K562 (cell line): ENCODE measurements around the gene PTHLH. TPM values are rescaled to one million over a fixed set of nuclear protein-coding genes. Genes with fewer than 3 reads are reported as not detected.

Experiments
- ATAC-seq: fragments of 200-7000 bp; cut with Tn5 transposase; 3 replicates; pipeline ENCODE4 v1.9.1; 2020; ENCODE audit warnings: moderate library complexity
- BruUV-seq: library from RNA; stranded (reverse); fragments of 400-500 nt; replicated peaks from 2 replicates; lab custom pipeline; 2021; lab: Mats Ljungman, UMichigan
- CTCF ChIA-PET: fragments of 300-600 bp; formaldehyde crosslinking; extraction: SDS; loops from one replicate; lab custom pipeline; 2021; ENCODE audit warnings: low intra/inter-chr PET ratio; lab: Yijun Ruan, JAX
- POLR2A ChIA-PET: fragments of 300-600, 350-650 bp; sonication (Branson Sonifier 250); formaldehyde crosslinking; extraction: SDS; loops from one replicate; lab custom pipeline; 2021; ENCODE audit warnings: antibody characterized with exemption, inconsistent platforms; lab: Yijun Ruan, JAX
- DNase-seq, 4 experiments: peaks; one replicate each; pipeline versions ENCODE4 v3.0.0 to v3.0.0-alpha.2; 2011 to 2018; ENCODE audit warnings: low spot score in 3 of 4, mixed read lengths in 3 of 4; ENCODE audit errors: extremely low read depth in 1 of 4
- FAIRE-seq: peaks from 2 replicates; lab custom pipeline; 2011; peaks lifted over from hg19 to GRCh38; lab: Jason Lieb, UNC
- H2AFZ ChIP-seq: 2 replicates; pipeline ENCODE4 v1.6.0; 2011; ENCODE audit warnings: low read depth, low read length, control low read depth, inconsistent platforms
- H3K27ac ChIP-seq: fragments of 200-600 bp; 3 replicates; pipeline ENCODE4 v1.8.0; 2011; ENCODE audit warnings: low read depth, mild to moderate bottlenecking, control low read depth, inconsistent platforms, low read length, moderate library complexity, mixed read lengths; ENCODE audit errors: extremely low read depth
- H3K27me3 ChIP-seq, 2 experiments: fragments of 300-600 bp in 1 of 2; 2 replicates in 1 of 2; 3 replicates in 1 of 2; pipeline versions ENCODE4 v1.6.0 to v1.8.0; 2011; ENCODE audit warnings: inconsistent platforms in 2 of 2, low read length in 2 of 2, mild to moderate bottlenecking in 1 of 2, mixed read lengths in 1 of 2, moderate library complexity in 1 of 2; ENCODE audit not compliant: control insufficient read depth in 2 of 2, insufficient read depth in 2 of 2
- H3K36me3 ChIP-seq: fragments of 300-600 bp; 3 replicates; pipeline ENCODE4 v1.8.0; 2011; ENCODE audit warnings: mild to moderate bottlenecking, low read length, inconsistent platforms; ENCODE audit not compliant: control insufficient read depth, insufficient read depth
- H3K4me1 ChIP-seq, 2 experiments: fragments of 200-600 bp in 1 of 2; replicated peaks in 1 of 2; 2 replicates in 1 of 2; 3 replicates in 1 of 2; pipeline versions ENCODE4 v1.5.1 to v1.8.0; 2011; ENCODE audit warnings: inconsistent platforms in 2 of 2, low read length in 2 of 2, mild to moderate bottlenecking in 1 of 2, mixed read lengths in 1 of 2, moderate library complexity in 1 of 2; ENCODE audit not compliant: control insufficient read depth in 2 of 2, insufficient read depth in 2 of 2
- H3K4me2 ChIP-seq: 2 replicates; pipeline ENCODE4 v1.6.1; 2011; ENCODE audit warnings: low read length, control low read depth, inconsistent platforms, mixed read lengths; ENCODE audit not compliant: insufficient read depth
- H3K4me3 ChIP-seq: fragments of 200-600 bp; sonication (generic), shearing (Covaris generic); 2 replicates; pipeline ENCODE4 v1.5.1; 2016; ENCODE audit warnings: control low read depth, inconsistent platforms
- H3K79me2 ChIP-seq: fragments of 200-600 bp; 3 replicates; pipeline ENCODE4 v1.8.0; 2011; ENCODE audit warnings: low read length, inconsistent platforms; ENCODE audit not compliant: control insufficient read depth, insufficient read depth
- H3K9ac ChIP-seq, 2 experiments: 2 replicates each; pipeline versions ENCODE4 v1.6.0 to v1.6.1; 2011; ENCODE audit warnings: low read depth in 2 of 2, low read length in 2 of 2, control low read depth in 1 of 2, inconsistent platforms in 1 of 2, mild to moderate bottlenecking in 1 of 2, mixed read lengths in 1 of 2; ENCODE audit not compliant: insufficient read depth in 1 of 2
- H3K9me1 ChIP-seq: one replicate; pipeline ENCODE4 v1.6.0; 2011; ENCODE audit warnings: inconsistent platforms, mild to moderate bottlenecking, low read length, moderate library complexity; ENCODE audit not compliant: control insufficient read depth, insufficient read depth
- H3K9me3 ChIP-seq: replicated peaks from 2 replicates; pipeline ENCODE4 v1.5.1; 2011; ENCODE audit warnings: low read depth, low read length, inconsistent platforms; ENCODE audit not compliant: control insufficient read depth, insufficient read depth
- H4K20me1 ChIP-seq: replicated peaks from 2 replicates; pipeline ENCODE4 v1.6.1; 2011; ENCODE audit warnings: low read length, inconsistent platforms, mixed read lengths; ENCODE audit not compliant: control insufficient read depth, insufficient read depth
- CC2D1A ChIP-seq: fragments of 450-650 bp; IDR thresholded peaks from 2 replicates; pipeline ENCODE4 v1.6.1; 2017; ENCODE audit warnings: mild to moderate bottlenecking
- CXXC5 ChIP-seq: fragments of 250-450 bp; sonication (Bioruptor Pico); IDR thresholded peaks from 2 replicates; pipeline ENCODE4 v1.8.0; 2022; ENCODE audit warnings: inconsistent platforms, mild to moderate bottlenecking, moderate library complexity
- DPF2 ChIP-seq: fragments of 450-650 bp; IDR thresholded peaks from 2 replicates; pipeline ENCODE4 v1.6.1; 2016
- GABPB2 ChIP-seq: fragments of 250-450 bp; sonication (Bioruptor Pico); conservative IDR thresholded peaks from 2 replicates; pipeline ENCODE4 v1.5.1; 2021; ENCODE audit warnings: mild to moderate bottlenecking
- GATAD2B ChIP-seq: fragments of 450-650 bp; IDR thresholded peaks from 2 replicates; pipeline ENCODE4 v1.6.1; 2017; ENCODE audit warnings: mild to moderate bottlenecking, borderline replicate concordance
- IRF1 ChIP-seq: sonication (generic); formaldehyde crosslinking; IDR thresholded peaks from 2 replicates; pipeline ENCODE4 v1.8.0; 2022; ENCODE audit warnings: missing genetic modification reagents, mild to moderate bottlenecking, borderline replicate concordance
- PREB ChIP-seq: sonication (generic); formaldehyde crosslinking; IDR thresholded peaks from 2 replicates; pipeline ENCODE4 v1.8.1; 2023; ENCODE audit warnings: mild to moderate bottlenecking, missing genetic modification reagents
- RCOR1 ChIP-seq, 2 experiments: IDR thresholded peaks; 2 replicates each; pipeline ENCODE4 v1.6.1; 2012; ENCODE audit warnings: low read depth in 2 of 2, low read length in 2 of 2, borderline replicate concordance in 1 of 2, improper control_type of control experiment in 1 of 2
- SP2 ChIP-seq: IDR thresholded peaks from 2 replicates; pipeline ENCODE4 v1.6.1; 2011; ENCODE audit warnings: mild to moderate bottlenecking, low read depth, low read length, moderate library complexity; ENCODE audit not compliant: poor library complexity, severe bottlenecking; ENCODE audit errors: extremely low read depth
- U2AF2 ChIP-seq: fragments of 200-400 bp; formaldehyde crosslinking; optimal IDR thresholded peaks from 2 replicates; pipeline ENCODE3; 2017; ENCODE audit warnings: low read depth, mild to moderate bottlenecking, low read length
- ZFP1 ChIP-seq: fragments of 450-650 bp; formaldehyde crosslinking; IDR thresholded peaks from 2 replicates; pipeline ENCODE4 v1.4.0; 2020; ENCODE audit warnings: mild to moderate bottlenecking, mixed read lengths
- ZNF41 ChIP-seq: fragments of 250-450 bp; sonication (Bioruptor Pico); conservative IDR thresholded peaks from 2 replicates; pipeline ENCODE4 v1.4.0; 2020; ENCODE audit warnings: mild to moderate bottlenecking
- ZNF436 ChIP-seq: fragments of 250-450, 450-650 bp; sonication (Bioruptor Pico); formaldehyde crosslinking; IDR thresholded peaks from 2 replicates; pipeline ENCODE4 v1.7.0; 2020; ENCODE audit warnings: mild to moderate bottlenecking
- WGBS: fragments of 100-300 bp; shearing (Covaris generic); methylation state at CpG from one replicate; pipeline ENCODE4 v1.1.6; 2016; ENCODE audit warnings: low coverage, mixed read lengths; ENCODE audit not compliant: insufficient coverage; ENCODE audit errors: missing lambda C conversion rate; 5-methylcytosine and 5-hydroxymethylcytosine counted together
- in situ Hi-C: fragments of 300-500 bp; cut with MboI; formaldehyde crosslinking; loops from 4 replicates; pipeline ENCODE4 v1.15.0; 2018; ENCODE audit warnings: inconsistent platforms, mixed read lengths
- intact Hi-C: fragments of 100-400 bp; cut with micrococcal nuclease; formaldehyde crosslinking; loops from 2 replicates; pipeline ENCODE4 v1.14.2; 2022
- polyA plus RNA-seq, 8 experiments: library from polyadenylated mRNA; depleted of rRNA in 4 of 8; stranded (reverse) in 5 of 8; unstranded in 3 of 8; fragments of >200 nt; fragmentation: Nextera tagmentation in 2 of 8; fragmentation: Illumina TruSeq in 1 of 8; extraction: Ambion mirVana in 2 of 8; extraction: Trizol in 1 of 8; gene quantifications; 2 replicates each; pipeline versions ENCODE4 v1.2.1 to v1.2.3, GENCODE V29; 2011 to 2014; ENCODE audit warnings: inconsistent platforms in 1 of 8, missing spikeins in 1 of 8
- total RNA-seq, 7 experiments: library from RNA; depleted of rRNA in 6 of 7; stranded (reverse); fragments of >200 nt in 6 of 7; fragmentation: Illumina TruSeq in 2 of 7; extraction: Trizol in 2 of 7; gene quantifications; 2 replicates each; pipeline versions ENCODE4 v1.2.1 to v1.2.3, GENCODE V29; 2011 to 2021; ENCODE audit warnings: low replicate concordance in 1 of 7

PTHLH gene
- total and polyA plus RNA-seq, 9 of the 15 experiments (the other 6 are each of a cell fraction or from before 2014, with no cell fraction given): 0.14 to 2.5 (median 0.74) TPM

GRCh38 chr12:27913999-27914614 is 58.4 kb downstream of the PTHLH start (continued):
- no peak for TF ChIP-seq SP2
- no peak for TF ChIP-seq RCOR1 (IDR thresholded peaks at IDR 0.05; ENCODE audit: borderline replicate concordance in 1 of 2, low read depth in 2 of 2, low read length in 2 of 2)

GRCh38 chr12:27911397-27911796 is 61.1 kb downstream of the PTHLH start:
- in situ Hi-C loops: no loop called here
- no peak for TF ChIP-seq ZNF41 (CRISPR knock-in tag)
- no peak for TF ChIP-seq CXXC5 (CRISPR knock-in tag)
- no peak for TF ChIP-seq CC2D1A
- no peak for TF ChIP-seq IRF1 (CRISPR knock-in tag)
- TF ChIP-seq PREB (CRISPR knock-in tag): no peak
- no peak for TF ChIP-seq GABPB2 (CRISPR knock-in tag)
- no peak for TF ChIP-seq GATAD2B
- no peak for TF ChIP-seq U2AF2
- TF ChIP-seq DPF2: no peak
- TF ChIP-seq ZFP1 (CRISPR knock-in tag): no peak
- no peak for TF ChIP-seq ZNF436 (CRISPR knock-in tag)
- BruUV-seq: no TSS peak

More at GRCh38 chr12:27911397-27911796, 61.1 kb downstream of the PTHLH start:
- Histone ChIP-seq H4K20me1 (no peaks in the 10 kb centered on the region), H3K9me1 (no peaks in the 10 kb centered on the region), H3K79me2 (no peaks in the 10 kb centered on the region), H3K9ac (no peak overlapping the region), H3K27me3 (no peaks in the 10 kb centered on the region), H3K4me2 (no peak overlapping the region), H3K36me3 (no peaks in the 10 kb centered on the region), H2AFZ (no peak overlapping the region), H3K4me1 (peaks cover 0 to 9% of the 10 kb centered on the region in 2 experiments; a peak in 1 of 5 replicates), H3K4me3 (no peak overlapping the region), H3K9me3 (no peaks in the 10 kb centered on the region), H3K27ac (no peak overlapping the region)
- CTCF ChIA-PET: no interaction called here
- intact Hi-C loops: no loop called here
- ATAC-seq: no peak
- POLR2A ChIA-PET: no interaction called here
- WGBS: 38% methylated on average over 3 of the region's 3 CpGs
- no peak for DNase-seq
- no peak for FAIRE-seq
